ENCODE measurements around the gene TMUB1.

DNA sequence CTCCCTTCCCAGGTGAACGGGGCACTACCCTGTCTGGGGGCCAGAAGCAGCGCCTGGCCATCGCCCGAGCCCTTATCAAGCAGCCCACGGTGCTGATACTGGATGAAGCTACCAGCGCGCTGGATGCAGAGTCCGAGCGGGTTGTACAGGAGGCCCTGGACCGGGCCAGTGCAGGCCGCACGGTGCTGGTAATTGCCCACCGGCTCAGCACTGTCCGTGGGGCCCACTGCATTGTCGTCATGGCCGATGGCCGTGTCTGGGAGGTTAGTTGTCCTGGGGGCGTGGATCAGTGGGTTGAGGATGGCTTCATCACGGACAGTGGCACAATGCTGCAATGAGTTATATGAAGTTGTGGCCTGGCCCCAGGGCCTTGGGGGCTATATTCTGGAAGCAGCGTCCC, 39.3 kb downstream of the TMUB1 start:
- TF ChIP-seq POLR2A (IDR thresholded peaks at IDR 0.05) = no peak
- TF ChIP-seq, protein P1, sequence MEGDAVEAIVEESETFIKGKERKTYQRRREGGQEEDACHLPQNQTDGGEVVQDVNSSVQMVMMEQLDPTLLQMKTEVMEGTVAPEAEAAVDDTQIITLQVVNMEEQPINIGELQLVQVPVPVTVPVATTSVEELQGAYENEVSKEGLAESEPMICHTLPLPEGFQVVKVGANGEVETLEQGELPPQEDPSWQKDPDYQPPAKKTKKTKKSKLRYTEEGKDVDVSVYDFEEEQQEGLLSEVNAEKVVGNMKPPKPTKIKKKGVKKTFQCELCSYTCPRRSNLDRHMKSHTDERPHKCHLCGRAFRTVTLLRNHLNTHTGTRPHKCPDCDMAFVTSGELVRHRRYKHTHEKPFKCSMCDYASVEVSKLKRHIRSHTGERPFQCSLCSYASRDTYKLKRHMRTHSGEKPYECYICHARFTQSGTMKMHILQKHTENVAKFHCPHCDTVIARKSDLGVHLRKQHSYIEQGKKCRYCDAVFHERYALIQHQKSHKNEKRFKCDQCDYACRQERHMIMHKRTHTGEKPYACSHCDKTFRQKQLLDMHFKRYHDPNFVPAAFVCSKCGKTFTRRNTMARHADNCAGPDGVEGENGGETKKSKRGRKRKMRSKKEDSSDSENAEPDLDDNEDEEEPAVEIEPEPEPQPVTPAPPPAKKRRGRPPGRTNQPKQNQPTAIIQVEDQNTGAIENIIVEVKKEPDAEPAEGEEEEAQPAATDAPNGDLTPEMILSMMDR (IDR thresholded peaks at IDR 0.05) = no peak
